Astrocyte of the spinal cord (primary cell): ENCODE results near the gene HS6ST1.

ENCODE experiments used
- DNase-seq: peaks from one replicate; pipeline ENCODE4 v3.0.0; 2011; ENCODE audit warnings: low read depth, low spot score
- H3K4me3 ChIP-seq: 2 replicates; pipeline ENCODE4 v1.5.1; 2011; ENCODE audit warnings: low read depth, mild to moderate bottlenecking, low read length, moderate library complexity
- CTCF ChIP-seq: IDR thresholded peaks from 2 replicates; pipeline ENCODE4 v1.5.1; 2012; ENCODE audit warnings: low read depth, mild to moderate bottlenecking, low read length, inconsistent platforms
- in situ Hi-C: cut with HindIII; loops from 2 replicates; pipeline ENCODE4 v1.10.0; 2017; ENCODE audit warnings: low sequenced_read_pairs

HS6ST1 gene

GRCh38 chr2:128357506-128358370, 39.1 kb upstream of the HS6ST1 start:
- DNase-seq: no peak
- H3K4me3 ChIP-seq: no peak overlapping the region
- in situ Hi-C loops: no loop called here
- TF ChIP-seq CTCF: no peak

- in situ Hi-C loops: no loop called here
- TF ChIP-seq CTCF: no peak
- no peak overlapping the region for H3K4me3 ChIP-seq
- DNase-seq: no peak
Measured at GRCh38 chr2:128356127-128356526, 37.5 kb upstream of the HS6ST1 start.

- in situ Hi-C loops: no loop called here
- no peak overlapping the region for H3K4me3 ChIP-seq
- TF ChIP-seq CTCF: peak; percentile 17
- DNase-seq: peak; percentile 17
Measured at GRCh38 chr2:128354726-128355470, 36.2 kb upstream of the HS6ST1 start.

- in situ Hi-C loops: no loop called here
- no peak overlapping the region for H3K4me3 ChIP-seq
- no peak for DNase-seq
- TF ChIP-seq CTCF: no peak
Measured at GRCh38 chr2:128354161-128354560, 35.5 kb upstream of the HS6ST1 start.

- in situ Hi-C loops: no loop called here
- H3K4me3 ChIP-seq: no peak overlapping the region
- no peak for DNase-seq
- no peak for TF ChIP-seq CTCF
Measured at GRCh38 chr2:128350736-128351135, 32.1 kb upstream of the HS6ST1 start.

GRCh38 chr2:128348701-128349100, 30.0 kb upstream of the HS6ST1 start:
- no peak for TF ChIP-seq CTCF

More at GRCh38 chr2:128348701-128349100, 30.0 kb upstream of the HS6ST1 start:
- no peak for DNase-seq
- in situ Hi-C loops: no loop called here
- no peak overlapping the region for H3K4me3 ChIP-seq
